ENCODE measurements around the gene OSCAR.
"Not testable (repeated sequence)": the region's sequence is repeated elsewhere in the genome, so short reads cannot be mapped to it uniquely, and the experiment has no call there.

OSCAR gene

GRCh38 chr19:54108496-54108895 is 7.9 kb upstream of the OSCAR start:
- DNase-seq (ENCODE audit: low read depth): no peak
- no peak overlapping the region for H3K4me3 ChIP-seq (ENCODE audit: low read length)
- TF ChIP-seq CTCF (conservative IDR thresholded peaks at IDR 0.05; ENCODE audit: low read depth, low read length): no peak

DNA sequence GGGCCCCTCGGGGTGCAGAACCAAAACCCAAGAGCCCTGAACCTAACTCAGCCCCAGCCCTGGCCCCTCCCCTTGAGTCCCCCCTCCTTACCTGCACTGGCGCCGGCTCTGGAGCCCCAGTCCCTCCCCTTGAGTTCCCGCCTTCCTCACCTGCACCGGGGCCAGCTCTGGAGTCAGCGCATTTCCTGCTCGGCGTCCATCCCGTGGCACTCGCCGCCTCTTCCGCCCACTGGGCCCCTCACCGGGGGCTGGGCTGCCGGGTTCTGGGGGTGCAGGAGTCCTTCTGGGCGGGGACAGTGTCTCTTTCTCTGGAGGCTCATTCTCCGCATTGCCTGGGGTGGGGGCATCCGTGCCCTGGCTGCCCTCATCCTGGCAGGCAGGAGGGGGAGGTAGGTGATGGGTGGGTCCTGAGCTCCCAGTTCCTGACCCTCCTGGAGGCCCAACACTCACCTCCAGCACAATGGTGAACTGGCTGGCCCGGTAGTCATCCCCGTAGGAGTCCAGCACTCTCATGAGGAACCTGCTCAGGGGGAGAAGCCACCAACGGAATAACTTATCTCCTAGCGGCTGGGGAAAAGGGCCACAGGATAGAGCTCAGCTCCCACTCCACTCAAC is 7.4 kb upstream of the OSCAR start:
- no peak for DNase-seq (ENCODE audit: low read depth)
- no peak for TF ChIP-seq CTCF (conservative IDR thresholded peaks at IDR 0.05; ENCODE audit: low read depth, low read length)
- H3K4me3 ChIP-seq (ENCODE audit: low read length): no peak overlapping the region

- no peak for DNase-seq (ENCODE audit: low read depth)
- H3K4me3 ChIP-seq (ENCODE audit: low read length): no peak overlapping the region
- no peak for TF ChIP-seq CTCF (conservative IDR thresholded peaks at IDR 0.05; ENCODE audit: low read depth, low read length)
Observed at GRCh38 chr19:54106716-54107115, 6.1 kb upstream of the OSCAR start.

DNA sequence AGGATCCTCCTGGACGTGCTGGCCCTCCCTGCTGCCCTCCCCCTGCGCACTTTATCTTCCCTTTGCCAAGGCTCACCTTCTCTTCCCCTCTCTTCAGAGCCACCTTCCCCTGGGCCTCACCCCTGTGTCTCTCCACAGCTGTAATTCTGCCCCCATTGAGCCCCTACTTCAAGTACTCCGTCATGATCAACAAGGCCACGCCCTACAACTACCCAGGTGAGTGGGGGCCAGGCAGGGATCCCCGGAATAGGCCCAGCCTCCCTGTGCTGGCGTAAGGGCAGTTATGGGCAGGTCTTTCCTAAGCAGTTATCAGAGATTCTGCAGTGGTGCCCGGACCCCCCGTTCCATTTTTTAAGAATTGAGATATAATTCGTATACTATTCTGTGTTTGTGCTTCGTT is 5.2 kb upstream of the OSCAR start:
- no peak overlapping the region for H3K4me3 ChIP-seq (ENCODE audit: low read length)
- no peak for TF ChIP-seq CTCF (conservative IDR thresholded peaks at IDR 0.05; ENCODE audit: low read depth, low read length)
- no peak for DNase-seq (ENCODE audit: low read depth)

DNA sequence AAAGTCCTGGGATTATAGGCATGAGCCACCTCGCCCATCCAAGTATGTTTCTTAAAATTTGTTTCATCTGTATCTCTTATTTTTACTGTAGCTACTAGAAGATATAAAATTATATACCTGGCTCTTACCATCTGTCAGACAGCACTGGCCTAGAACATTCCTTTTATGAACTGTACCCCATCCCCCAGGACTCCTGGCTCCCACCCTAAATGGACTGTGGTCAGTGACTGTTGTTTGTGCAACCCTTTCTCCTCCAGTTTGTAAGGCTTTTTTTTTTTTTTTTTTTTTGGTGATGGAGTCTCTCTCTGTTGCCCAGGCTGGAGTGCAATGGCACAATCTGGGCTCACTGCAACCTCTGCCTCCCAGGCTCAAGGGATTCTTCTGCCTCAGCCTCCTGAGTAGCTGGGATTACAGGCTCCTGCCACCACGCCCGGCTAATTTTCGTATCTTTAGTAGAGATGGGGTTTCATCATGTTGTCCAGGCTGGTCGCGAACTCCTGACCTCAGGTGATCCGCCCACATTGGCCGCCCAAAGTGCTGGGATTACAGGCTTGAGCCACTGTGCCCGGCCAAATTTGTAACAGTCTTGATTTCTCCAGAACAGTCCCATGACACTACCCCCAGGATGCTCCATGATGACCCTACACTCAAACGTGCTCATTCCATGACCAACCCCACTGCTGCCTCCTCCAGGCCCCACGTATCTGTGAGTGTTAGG is 4.6 kb upstream of the OSCAR start:
- H3K4me3 ChIP-seq (ENCODE audit: low read length): no peak overlapping the region

GRCh38 chr19:54102421-54103169 is 2.0 kb upstream of the OSCAR start, which contains the start of gene NDUFA3:
TSS of gene NDUFA3 (plus strand) at chr19:54102855. CDS start at chr19:54102879, 24 bp downstream.
- TF ChIP-seq CTCF (conservative IDR thresholded peaks at IDR 0.05; ENCODE audit: low read depth, low read length): no peak
- peak within 1 kb of the TSS; percentile 97 for H3K4me3 ChIP-seq (ENCODE audit: low read length)
- DNase-seq (ENCODE audit: low read depth): peak; percentile 91

More for the DNA sequence above, 4.6 kb upstream of the OSCAR start:
- no peak for DNase-seq (ENCODE audit: low read depth)
- no peak for TF ChIP-seq CTCF (conservative IDR thresholded peaks at IDR 0.05; ENCODE audit: low read depth, low read length)

- not testable (repeated sequence) for H3K4me3 ChIP-seq (ENCODE audit: low read length); DNase-seq (ENCODE audit: low read depth)
Observed at GRCh38 chr19:54099903-54100255, 724 bp downstream of the OSCAR start.

Measured in retinal pigment epithelial cell (primary cell).